Glutamatergic neuron (in vitro differentiated cells): ENCODE measurements around the gene RREB1. TPM values are rescaled to one million over a fixed set of nuclear protein-coding genes. Genes with fewer than 3 reads are reported as not detected.

Experiments
- DNase-seq: peaks from one replicate; pipeline ENCODE4 v3.0.0; 2022
- H3K27ac Mint-ChIP-seq: one replicate; pipeline ENCODE4 v1.8.0; 2020; ENCODE audit warnings: mild to moderate bottlenecking, mixed read lengths, inconsistent platforms; ENCODE audit not compliant: unreplicated experiment
- H3K27me3 Mint-ChIP-seq: one replicate; pipeline ENCODE4 v1.8.0; 2020; ENCODE audit warnings: mild to moderate bottlenecking, moderate library complexity, mixed read lengths, inconsistent platforms; ENCODE audit not compliant: unreplicated experiment
- H3K36me3 Mint-ChIP-seq: one replicate; pipeline ENCODE4 v1.8.0; 2020; ENCODE audit warnings: mild to moderate bottlenecking, mixed read lengths, inconsistent platforms; ENCODE audit not compliant: unreplicated experiment
- H3K4me1 Mint-ChIP-seq: one replicate; pipeline ENCODE4 v1.8.0; 2020; ENCODE audit warnings: mild to moderate bottlenecking, low read depth, mixed read lengths, inconsistent platforms; ENCODE audit not compliant: unreplicated experiment
- H3K4me3 Mint-ChIP-seq: one replicate; pipeline ENCODE4 v1.8.0; 2020; ENCODE audit warnings: mild to moderate bottlenecking, mixed read lengths, inconsistent platforms; ENCODE audit not compliant: unreplicated experiment
- H3K9me3 Mint-ChIP-seq: one replicate; pipeline ENCODE4 v1.8.0; 2020; ENCODE audit warnings: mild to moderate bottlenecking, moderate library complexity, mixed read lengths, inconsistent platforms; ENCODE audit not compliant: unreplicated experiment
- CTCF ChIP-seq: fragments of 200-600 bp; sonication (generic); IDR thresholded peaks from one replicate; pipeline ENCODE4 v1.5.0; 2021; ENCODE audit not compliant: partially characterized antibody, unreplicated experiment
- total RNA-seq: library from RNA; stranded (reverse); fragmentation: NEBNext Ultra II Directional; extraction: Animal tissue kit (Norgen Biotek cat#: 25700); gene quantifications from one replicate; pipeline ENCODE4 v1.2.1, GENCODE V29; 2021; ENCODE audit not compliant: unreplicated experiment

The RREB1 gene
- total RNA-seq, 1 donor from 2014 or later, result 3.4 TPM

DNA sequence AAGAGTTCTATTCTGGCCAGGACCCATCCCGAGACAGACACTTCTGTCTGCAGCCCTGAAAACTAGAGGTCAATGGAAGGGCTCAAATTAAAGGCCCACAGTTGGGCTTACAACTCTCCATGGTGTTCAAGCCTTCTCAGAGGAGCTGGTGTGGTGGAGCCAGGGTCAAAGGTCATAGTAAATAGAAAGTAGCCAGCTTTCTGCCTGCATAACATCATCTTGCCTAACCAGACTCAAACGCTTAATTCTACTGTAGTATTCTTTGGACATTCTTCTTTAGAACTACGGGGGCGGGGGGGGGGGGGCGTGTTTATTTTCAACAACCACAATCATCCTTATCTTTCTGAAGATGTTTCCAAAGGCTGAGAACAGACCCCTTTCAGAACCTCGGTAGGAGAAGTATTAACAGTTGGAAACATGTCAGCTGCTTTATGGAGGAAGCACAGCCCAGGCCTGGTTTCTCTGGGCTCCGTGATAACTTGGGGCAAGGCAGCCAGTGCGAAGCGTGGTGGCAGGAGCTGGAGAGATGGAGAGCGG, 1.5 kb upstream of the RREB1 start:
- Mint-ChIP-seq H3K27ac (peak overlapping the region; percentile 59), H3K4me3 (peak overlapping the region; percentile 86), H3K27me3 (peaks cover 6% of the 10 kb centered on the region), H3K36me3 (no peaks in the 10 kb centered on the region), H3K9me3 (peaks cover 6% of the 10 kb centered on the region), H3K4me1 (peaks cover 9% of the 10 kb centered on the region)
- DNase-seq, result no peak
- no peak for TF ChIP-seq CTCF

- no peak overlapping the region for H3K27ac Mint-ChIP-seq
- peaks cover 6% of the 10 kb centered on the region for H3K9me3 Mint-ChIP-seq
- peaks cover 6% of the 10 kb centered on the region for H3K27me3 Mint-ChIP-seq
- no peak for TF ChIP-seq CTCF
- peaks cover 9% of the 10 kb centered on the region for H3K4me1 Mint-ChIP-seq
- DNase-seq, result no peak
- no peaks in the 10 kb centered on the region for H3K36me3 Mint-ChIP-seq
- H3K4me3 Mint-ChIP-seq, result peak overlapping the region; percentile 86
Measured at GRCh38 chr6:7106752-7107577, 796 bp upstream of the RREB1 start.

DNA sequence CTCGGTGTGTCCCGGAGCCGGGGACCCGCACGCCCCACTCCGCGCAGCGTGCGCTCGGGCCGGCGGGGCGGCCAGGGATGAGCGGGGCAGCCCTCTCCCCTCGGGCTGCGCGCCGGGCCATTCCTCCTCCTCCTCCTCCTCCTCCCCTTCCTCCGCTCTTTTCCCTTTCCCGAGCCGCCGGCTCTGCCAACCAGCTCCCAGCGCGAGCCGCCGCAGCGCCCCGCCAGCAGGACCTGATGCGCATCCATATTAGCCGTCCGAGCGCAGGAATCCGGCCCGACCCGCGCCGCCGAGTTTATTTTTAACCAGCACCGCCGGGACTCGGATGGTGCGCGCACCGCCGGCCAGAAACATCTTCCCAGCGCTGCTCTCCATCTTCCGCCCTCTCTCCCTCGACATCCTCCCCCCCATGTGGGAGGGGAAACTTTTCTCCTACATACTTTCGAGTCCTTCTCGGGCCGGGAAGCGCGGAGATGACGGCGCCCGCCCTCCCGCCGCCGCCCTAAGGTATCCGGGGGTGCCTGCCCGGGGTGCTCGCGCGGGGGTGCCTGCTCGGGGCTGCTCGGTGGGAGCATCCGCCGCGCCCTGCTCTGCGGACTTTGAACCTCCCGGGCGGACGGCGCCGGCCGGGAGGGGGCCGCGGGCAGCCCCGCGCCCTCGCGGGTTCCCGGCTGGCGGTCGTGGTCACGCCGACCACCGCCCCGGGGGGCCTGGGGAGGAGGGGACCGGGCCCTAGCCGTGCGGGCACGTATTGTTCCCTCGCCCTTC, 619 bp downstream of the RREB1 start:
- TF ChIP-seq CTCF, result no peak
- Mint-ChIP-seq H3K27me3 (peaks cover 6% of the 10 kb centered on the region), H3K27ac (no peak overlapping the region), H3K36me3 (no peaks in the 10 kb centered on the region), H3K4me3 (peak overlapping the region; percentile 85), H3K4me1 (peaks cover 17% of the 10 kb centered on the region), H3K9me3 (peaks cover 6% of the 10 kb centered on the region)
- peak; percentile 57 for DNase-seq

GRCh38 chr6:7108964-7109836, 1.4 kb downstream of the RREB1 start:
- Mint-ChIP-seq H3K36me3 (no peaks in the 10 kb centered on the region), H3K27me3 (peaks cover 6% of the 10 kb centered on the region), H3K9me3 (peaks cover 6% of the 10 kb centered on the region), H3K4me1 (peaks cover 17% of the 10 kb centered on the region), H3K27ac (no peak overlapping the region), H3K4me3 (peak overlapping the region; percentile 75)
- DNase-seq, result peak; percentile 37
- peak; percentile 33 for TF ChIP-seq CTCF
